GM10847 (cell line): ENCODE data around the gene HM13.

Experiments
- POLR2A ChIP-seq: IDR thresholded peaks from 2 replicates; pipeline ENCODE4 v1.6.1; 2011; ENCODE audit not compliant: insufficient read length; ENCODE audit errors: extremely low read depth

HM13 gene

DNA sequence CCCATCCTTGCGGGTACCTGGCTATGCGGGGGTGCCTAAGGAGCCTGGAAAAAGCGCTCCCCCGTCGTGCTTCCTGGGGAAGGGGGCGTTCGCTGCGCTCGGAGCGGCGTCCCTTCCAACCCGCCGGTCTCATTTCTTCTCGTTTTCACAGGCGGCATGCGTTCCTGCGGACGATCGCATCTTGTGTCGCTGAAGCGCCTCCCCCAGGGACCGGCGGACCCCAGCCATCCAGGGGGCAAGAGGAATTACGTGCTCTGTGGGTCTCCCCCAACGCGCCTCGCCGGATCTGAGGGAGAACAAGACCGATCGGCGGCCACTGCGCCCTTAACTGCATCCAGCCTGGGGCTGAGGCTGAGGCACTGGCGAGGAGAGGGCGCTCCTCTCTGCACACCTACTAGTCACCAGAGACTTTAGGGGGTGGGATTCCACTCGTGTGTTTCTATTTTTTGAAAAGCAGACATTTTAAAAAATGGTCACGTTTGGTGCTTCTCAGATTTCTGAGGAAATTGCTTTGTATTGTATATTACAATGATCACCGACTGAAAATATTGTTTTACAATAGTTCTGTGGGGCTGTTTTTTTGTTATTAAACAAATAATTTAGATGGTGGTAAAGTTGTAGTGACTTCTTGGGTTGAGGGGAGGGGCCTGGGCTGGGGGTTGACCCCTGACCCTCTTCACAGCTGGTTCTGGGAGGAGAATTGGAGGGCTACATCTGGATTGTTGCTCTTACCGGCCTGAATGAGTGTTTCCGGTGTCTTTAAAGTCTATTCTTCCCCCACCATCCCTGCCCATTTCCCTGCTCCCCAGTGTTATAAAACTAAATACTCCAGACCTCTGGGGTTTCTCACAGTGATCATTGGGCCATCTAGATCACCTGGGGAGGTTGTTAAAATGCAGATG lies 91.9 kb downstream of the HM13 start:
- TF ChIP-seq POLR2A = no peak

DNA sequence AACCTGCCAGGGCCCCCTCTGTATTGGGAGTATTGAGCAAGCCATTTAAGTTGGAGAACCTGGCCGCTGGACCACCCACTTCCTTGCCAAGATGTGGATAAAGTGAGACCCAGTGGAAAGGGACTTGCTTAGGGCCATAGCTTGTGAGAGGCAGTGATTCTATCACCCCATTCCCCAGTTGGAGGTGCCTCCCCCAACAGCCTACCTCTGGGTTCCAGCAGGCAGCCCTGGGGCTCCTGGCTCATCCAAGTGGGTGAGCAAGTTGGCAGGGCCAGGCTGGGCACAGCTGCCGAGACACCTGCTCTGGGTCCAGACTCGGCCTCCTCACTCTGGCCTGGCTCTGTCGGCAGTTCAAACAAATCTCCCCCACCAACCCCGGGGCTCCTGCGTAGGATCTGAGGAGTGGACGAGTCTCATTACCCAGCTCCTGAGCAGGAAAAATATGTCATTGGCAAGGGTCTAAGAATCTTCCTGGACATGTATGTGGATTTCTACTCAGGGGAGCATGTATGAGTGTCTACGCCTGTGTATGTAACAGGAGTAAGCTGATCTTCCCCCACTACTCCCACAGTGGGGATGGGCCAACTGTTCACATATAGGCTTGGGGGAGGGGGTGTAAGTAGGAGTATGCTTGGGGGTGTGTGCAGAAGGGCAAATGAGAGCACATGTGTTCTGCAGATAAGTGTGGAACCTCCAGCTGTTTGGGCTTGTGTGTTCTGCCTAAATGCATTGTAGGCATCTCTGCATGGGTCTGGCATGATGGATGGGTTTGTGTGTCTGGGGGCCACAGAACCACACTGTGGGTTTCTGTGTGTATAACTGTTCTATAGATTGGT lies 92.8 kb downstream of the HM13 start:
- TF ChIP-seq POLR2A = no peak

DNA sequence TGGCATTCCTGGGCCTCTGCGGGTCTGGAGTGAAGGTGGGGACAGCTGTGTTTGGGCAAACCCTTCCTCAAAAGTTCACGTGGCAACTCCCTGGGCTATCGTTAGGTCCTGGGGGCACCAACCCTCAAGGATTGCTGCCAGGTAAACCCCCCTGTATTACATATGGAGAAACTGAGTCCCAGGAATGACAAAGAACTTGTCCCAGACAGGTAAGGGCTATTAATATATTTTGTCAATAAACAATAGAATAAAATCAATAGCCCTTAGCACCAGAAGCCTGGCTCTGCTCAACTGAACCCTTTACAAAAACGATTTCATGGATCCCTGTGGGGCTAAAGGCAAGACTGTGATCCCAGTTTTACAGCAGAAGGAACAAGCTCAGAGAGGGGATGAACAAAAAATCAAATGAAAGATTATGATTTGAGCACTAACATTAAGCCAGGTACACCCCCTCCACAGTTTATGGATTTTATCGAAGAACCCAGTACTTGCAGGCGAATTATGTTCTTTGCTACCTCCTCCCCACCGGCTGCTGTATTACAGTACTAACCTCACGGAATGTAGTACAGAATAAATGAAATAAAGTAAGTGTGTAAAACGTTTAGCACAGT lies 93.5 kb downstream of the HM13 start:
- TF ChIP-seq POLR2A = no peak

DNA sequence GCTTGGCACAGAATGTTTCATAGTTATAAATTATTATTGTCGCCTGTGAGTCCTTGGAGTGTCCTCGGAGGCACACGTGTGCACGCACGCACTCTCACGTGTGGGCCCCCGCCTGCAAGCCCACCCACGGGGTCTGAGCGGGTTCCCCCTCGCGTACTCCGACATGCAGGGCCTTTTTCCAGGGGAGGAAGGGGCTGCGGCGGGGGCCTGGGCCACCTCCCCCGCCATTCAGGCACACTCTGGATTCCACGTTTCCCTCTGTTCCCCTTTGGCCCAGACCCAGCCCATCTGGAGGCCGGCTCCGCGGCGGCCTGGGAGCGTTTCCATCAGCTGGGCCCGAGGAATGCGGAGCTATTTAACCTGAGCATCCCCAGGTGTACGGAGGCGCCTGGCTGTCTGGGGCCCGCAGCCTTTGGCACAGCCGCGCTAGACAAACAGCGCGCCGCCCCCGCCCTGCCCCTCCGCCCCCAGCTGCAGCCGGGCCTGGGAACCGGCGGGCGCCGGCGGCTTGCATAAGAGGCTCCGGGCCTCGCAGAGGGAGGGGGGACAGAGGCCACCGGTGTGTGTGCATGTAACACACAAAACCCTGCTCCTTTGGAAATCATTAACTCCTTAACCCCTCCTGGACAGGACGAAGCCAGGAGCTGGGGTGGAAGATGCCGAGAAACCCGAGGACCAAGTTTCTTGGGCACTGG lies 94.2 kb downstream of the HM13 start:
- no peak for TF ChIP-seq POLR2A

DNA sequence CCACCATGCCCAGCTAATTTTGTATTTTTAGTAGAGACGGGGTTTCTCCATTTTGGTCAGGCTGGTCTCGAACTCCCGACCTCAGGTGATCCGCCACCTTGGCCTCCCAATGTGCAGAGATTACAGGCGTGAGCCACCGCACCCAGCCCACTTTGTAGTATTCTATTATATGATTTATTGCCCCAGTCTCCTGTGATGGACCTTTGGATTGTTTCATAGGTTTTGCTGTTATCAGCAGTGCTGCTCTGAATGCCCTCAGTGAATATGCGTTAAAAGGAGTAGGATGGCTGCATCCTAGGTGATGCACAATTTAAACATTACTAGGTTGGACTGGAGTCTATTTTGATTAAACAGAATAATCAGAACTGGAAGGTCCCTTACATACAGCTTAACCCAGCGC lies 101.2 kb downstream of the HM13 start:
- no peak for TF ChIP-seq POLR2A

DNA sequence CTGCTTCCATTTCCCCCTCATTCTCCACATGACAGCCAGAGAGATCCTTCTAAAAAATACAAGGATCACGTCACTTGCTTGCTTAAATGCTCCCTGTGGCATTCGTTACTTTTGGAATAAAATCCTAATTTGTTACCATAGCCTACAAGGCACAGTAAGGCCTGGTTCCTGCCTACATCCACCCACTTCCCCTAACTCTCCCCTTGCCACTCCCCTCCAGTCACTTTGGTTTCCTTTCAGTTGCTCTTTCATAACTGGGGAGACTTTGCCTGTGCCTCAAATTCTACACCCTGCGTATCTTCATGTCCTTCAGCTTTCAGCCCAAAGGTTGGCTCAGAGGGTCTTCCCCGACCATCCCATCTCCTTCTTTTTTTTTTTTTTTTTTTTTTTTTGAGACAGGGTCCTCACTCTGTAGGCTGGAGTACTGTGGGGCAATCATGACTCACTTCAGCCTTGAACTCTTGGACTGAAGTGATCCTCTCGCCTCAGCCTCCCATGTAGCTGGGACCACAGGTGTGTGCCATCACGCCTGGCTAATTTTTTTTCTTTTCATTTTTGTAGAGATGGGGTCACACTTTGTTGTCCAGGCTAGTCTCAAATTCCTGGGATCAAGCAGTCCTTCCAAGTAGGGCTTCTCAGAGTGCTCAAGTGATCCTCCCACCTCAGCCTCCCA lies 103.3 kb downstream of the HM13 start:
- no peak for TF ChIP-seq POLR2A
